Stimulated activated CD4-positive, alpha-beta T cell treated with anti-CD3 and anti-CD28 coated beads, Interleukin-12 subunit alpha, Interleukin-12 subunit beta, amount 100 ng/mL, for 4 hours (primary cell): ENCODE results near the gene MDM2.
"Not testable (repeated sequence)": the region's sequence is repeated elsewhere in the genome, so short reads cannot be mapped to it uniquely, and the experiment has no call there.

Experiments
- DNase-seq: peaks from one replicate; pipeline ENCODE4 v3.0.0-alpha.2; 2020

MDM2 gene

DNA sequence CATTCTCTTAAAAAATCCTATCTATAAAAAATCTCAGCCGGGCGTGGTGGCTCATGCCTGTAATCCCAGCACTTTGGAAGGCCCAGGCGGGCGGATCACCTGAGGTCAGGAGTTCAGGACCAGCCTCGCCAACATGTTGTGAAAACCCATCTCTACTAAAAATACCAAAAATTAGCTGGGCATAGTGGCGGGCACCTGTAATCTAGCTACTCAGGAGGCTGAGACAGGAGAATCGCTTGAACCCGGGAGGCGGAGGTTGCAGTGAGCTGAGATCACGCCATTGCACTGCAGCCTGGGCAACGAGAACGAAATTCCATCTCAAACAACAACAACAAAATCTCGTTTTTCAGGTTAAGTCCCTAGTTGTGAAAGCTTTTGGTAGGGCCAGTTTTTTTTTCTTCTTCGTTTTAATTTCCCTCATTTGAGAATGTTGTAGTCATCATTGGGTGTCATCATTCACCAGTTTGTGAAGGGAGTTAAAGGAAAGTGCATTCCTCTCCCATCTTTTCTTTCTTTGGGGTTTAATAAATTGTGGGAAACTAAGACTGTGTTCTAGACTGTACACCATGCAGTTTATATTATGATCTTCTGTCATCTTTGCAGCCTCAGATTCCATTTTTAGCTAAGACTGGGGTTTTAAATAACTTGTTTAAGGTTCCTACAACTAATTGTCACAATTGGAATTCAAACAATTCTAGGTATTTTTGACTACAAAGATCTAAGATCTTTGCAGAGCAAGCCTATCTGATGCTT lies 23.9 kb downstream of the MDM2 start:
- no peak for DNase-seq

DNA sequence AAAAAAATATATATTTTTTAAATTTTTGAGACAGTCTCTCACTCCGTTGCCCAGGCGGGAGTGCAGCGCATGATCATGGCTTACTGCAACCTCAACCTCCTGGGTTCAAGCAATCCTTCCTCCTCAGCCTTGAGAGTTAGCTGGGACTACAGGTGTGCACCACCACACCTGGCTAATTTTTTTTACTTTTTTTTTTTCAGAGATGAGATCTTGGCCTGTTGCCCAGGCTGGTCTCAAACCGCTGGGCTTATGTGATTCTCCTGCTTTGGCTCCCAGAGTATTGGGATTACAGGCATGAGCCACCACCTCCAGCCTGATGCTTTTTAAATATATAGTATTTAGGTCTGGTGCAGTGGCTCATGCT lies 24.5 kb downstream of the MDM2 start:
- DNase-seq, result no peak

DNA sequence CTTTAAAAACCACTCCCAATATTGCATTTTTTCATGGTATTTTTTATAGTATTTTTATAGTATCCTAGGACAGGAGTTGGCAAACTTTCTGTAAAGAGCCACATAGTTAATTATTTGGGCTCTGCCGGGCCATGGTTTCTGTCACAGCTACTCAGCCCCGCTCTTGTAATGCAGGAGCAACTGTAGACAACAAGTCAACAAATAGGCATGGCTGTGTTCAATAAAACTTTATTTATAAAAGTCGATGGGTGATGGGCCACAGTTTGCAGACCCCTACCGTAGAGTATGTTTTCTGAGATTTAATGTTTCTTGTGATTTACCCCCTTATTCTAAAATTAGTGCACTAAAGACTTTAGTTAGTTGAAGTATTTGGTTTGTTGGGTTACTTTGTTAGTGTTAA lies 25.5 kb downstream of the MDM2 start:
- no peak for DNase-seq

DNA sequence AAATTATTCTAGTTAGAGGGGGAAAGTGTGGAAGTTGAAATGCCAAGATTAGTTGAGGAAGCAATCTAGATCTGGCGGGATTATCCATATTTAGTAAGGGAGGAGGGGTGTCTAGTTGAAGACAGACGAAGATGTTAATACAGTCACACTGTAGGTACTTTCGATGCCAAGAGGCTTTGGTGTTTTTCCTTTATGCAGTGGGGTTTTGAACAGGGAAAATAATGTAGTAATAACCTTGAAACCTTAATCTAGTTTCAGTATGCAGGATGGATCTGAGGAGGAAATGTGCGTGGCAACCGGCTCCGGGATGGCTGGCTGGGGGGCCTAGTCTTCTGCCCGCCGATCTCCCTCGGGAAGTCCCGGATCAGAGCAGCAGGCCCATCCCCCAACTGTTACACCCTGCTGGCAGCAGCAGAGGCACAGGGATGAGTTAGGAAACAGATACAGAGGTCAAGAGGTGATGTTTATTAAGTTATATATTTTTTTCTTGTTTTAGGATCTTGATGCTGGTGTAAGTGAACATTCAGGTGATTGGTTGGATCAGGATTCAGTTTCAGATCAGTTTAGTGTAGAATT lies 27.4 kb downstream of the MDM2 start:
- DNase-seq, result no peak

GRCh38 chr12:68837215-68837614 lies 29.2 kb downstream of the MDM2 start:
- DNase-seq, result no peak

GRCh38 chr12:68838046-68838886 lies 30.3 kb downstream of the MDM2 start:
- no peak for DNase-seq

DNA sequence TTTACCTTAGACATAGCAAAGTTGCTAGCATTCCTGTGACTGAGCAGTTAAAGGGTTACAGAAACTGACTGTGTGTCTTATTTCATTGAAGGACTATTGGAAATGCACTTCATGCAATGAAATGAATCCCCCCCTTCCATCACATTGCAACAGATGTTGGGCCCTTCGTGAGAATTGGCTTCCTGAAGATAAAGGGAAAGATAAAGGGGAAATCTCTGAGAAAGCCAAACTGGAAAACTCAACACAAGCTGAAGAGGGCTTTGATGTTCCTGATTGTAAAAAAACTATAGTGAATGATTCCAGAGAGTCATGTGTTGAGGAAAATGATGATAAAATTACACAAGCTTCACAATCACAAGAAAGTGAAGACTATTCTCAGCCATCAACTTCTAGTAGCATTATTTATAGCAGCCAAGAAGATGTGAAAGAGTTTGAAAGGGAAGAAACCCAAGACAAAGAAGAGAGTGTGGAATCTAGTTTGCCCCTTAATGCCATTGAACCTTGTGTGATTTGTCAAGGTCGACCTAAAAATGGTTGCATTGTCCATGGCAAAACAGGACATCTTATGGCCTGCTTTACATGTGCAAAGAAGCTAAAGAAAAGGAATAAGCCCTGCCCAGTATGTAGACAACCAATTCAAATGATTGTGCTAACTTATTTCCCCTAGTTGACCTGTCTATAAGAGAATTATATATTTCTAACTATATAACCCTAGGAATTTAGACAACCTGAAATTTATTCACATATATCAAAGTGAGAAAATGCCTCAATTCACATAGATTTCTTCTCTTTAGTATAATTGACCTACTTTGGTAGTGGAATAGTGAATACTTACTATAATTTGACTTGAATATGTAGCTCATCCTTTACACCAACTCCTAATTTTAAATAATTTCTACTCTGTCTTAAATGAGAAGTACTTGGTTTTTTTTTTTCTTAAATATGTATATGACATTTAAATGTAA lies 31.5 kb downstream of the MDM2 start:
- DNase-seq, result no peak

- not testable (repeated sequence) for DNase-seq
Measured at GRCh38 chr12:68841175-68841574, 33.2 kb downstream of the MDM2 start.

- DNase-seq, result no peak
Measured at GRCh38 chr12:68841717-68842116, 33.7 kb downstream of the MDM2 start.

GRCh38 chr12:68842123-68842522 lies 34.1 kb downstream of the MDM2 start:
- no peak for DNase-seq

DNA sequence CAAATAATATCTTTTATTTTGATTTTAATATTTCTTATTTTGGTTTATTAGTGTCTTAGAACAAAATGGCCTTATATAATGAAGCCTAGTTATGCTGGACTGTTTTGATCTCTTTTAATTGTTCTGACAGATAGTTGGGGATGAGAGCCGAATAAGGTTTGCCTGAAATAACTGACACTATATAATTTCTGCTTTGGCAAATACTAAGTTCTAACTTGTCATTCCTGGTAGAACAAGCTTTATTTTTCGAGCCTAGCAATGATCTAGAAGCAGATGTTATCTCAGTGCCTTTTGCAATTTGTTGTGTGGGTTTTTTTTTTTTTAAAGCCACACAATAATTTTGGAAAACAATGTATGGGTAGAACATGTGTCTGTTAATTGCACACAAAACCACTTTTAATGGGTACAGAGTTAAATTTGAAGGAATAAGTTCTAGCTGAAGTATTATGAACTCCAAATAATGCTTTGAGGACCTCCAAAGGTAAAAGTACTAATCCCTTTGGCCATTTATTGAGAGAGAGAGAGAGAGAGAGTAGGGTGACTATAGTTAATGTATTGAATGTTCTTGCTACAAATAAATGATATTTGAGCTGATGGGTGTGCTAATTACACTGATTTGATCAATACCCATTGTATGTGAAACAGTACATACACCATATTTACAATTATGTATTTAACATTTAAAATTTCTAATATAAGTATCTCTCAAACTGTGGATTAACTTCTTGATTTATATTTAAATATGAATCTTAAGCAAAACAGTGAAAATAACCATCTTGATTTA lies 35.0 kb downstream of the MDM2 start:
- DNase-seq, result no peak

DNA sequence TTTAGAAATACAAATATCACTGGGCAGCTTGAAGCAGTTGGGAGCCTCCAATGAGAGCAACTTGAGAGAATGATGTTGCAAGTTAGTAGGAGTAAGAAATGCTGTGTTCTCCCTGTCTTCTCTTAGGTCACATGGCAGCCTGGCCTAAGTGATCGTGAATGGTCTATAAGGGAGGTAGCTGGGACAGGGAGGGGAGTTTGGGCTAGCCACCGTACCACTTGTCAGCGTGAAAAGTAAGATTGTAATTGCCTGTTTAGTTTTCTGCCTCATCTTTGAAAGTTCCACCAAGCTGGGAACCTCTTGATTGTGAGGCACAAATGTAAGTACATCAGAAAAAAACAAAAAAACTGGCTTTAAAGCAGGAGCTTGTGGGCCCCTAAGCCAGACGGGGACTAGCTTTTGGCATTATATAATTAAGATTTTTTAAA lies 36.4 kb downstream of the MDM2 start:
- no peak for DNase-seq

- DNase-seq, result no peak
Measured at GRCh38 chr12:68844788-68845695, 37.1 kb downstream of the MDM2 start.

- no peak for DNase-seq
Measured at GRCh38 chr12:68846811-68847210, 38.8 kb downstream of the MDM2 start.

DNA sequence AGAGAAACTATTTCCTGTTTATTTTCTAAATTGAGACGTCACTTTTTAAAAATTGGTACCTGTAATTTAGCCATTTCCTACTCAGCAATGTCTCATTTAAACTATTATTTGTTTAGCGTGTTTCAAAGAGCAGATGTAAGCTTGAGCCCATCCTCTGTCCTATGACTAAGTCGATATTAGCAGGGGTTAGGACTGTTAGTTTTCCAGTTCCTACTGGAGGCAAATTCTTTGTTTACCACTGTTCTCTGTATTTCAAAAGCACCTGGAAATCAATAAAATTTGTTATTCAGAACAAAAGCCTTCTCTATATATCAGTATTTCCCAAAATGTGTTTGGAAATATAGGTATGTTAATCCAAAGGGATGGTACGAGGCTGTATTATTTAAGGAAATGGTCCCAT lies 42.4 kb downstream of the MDM2 start:
- DNase-seq, result no peak

GRCh38 chr12:68851592-68852306 lies 43.8 kb downstream of the MDM2 start:
- no peak for DNase-seq

GRCh38 chr12:68853396-68854077 lies 45.6 kb downstream of the MDM2 start:
- DNase-seq, result no peak

- DNase-seq, result no peak
Measured at GRCh38 chr12:68854078-68854468, 46.1 kb downstream of the MDM2 start.

- no peak for DNase-seq
Measured at GRCh38 chr12:68854554-68854953, 46.6 kb downstream of the MDM2 start.

DNA sequence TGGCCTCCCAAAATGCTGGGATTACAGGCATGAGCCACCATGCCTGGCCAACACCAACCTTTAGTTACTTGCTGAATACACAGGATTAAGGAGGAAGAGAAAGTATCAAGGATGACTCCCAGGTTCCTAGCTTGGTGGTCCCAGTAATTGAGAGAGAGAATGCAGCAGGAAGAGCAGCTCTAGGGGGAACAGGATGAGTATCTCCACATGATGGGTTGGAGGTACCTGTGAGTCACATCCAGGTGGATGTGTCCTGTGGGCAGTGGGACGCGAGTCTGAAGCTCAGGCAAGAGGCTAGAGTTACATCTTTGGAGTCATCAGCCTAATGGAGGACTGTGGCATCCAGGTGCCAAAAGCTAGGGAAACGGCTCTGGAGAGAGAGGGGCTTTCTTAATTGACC lies 47.1 kb downstream of the MDM2 start:
- DNase-seq, result no peak
